BE2C (cell line): Measurements from ENCODE around the gene GALNT17.

Experiments
- DNase-seq: peaks from one replicate; pipeline ENCODE4 v3.0.0-alpha.2; 2020
- H3K27me3 ChIP-seq: fragments of 250-450 bp; sonication (Bioruptor Pico); 2 replicates; pipeline ENCODE4 v1.5.1; 2020; ENCODE audit warnings: mild to moderate bottlenecking
- H3K36me3 ChIP-seq: fragments of 250-450 bp; sonication (Bioruptor Pico); 2 replicates; pipeline ENCODE4 v1.5.1; 2020; ENCODE audit warnings: mild to moderate bottlenecking
- H3K4me1 ChIP-seq: fragments of 250-450 bp; sonication (Bioruptor Pico); 2 replicates; pipeline ENCODE4 v1.5.1; 2020
- H3K4me3 ChIP-seq: 2 replicates; pipeline ENCODE4 v1.5.1; 2011; ENCODE audit warnings: low read depth, low read length
- H3K9me3 ChIP-seq: fragments of 250-450 bp; sonication (Bioruptor Pico); 2 replicates; pipeline ENCODE4 v1.5.1; 2020
- CTCF ChIP-seq: IDR thresholded peaks from 2 replicates; pipeline ENCODE4 v1.5.1; 2012; ENCODE audit warnings: mild to moderate bottlenecking, low read depth, low read length

GALNT17 gene

GRCh38 chr7:71363627-71364026, 231.7 kb downstream of the GALNT17 start:
- H3K27me3 ChIP-seq, result no peaks in the 10 kb centered on the region
- no peak overlapping the region for H3K4me3 ChIP-seq
- no peaks in the 10 kb centered on the region for H3K4me1 ChIP-seq
- no peak for DNase-seq
- no peak for TF ChIP-seq CTCF
- no peaks in the 10 kb centered on the region for H3K36me3 ChIP-seq
- H3K9me3 ChIP-seq, result no peaks in the 10 kb centered on the region

GRCh38 chr7:71364551-71364950, 232.6 kb downstream of the GALNT17 start:
- DNase-seq, result no peak
- H3K36me3 ChIP-seq, result no peaks in the 10 kb centered on the region
- no peak overlapping the region for H3K4me3 ChIP-seq
- H3K4me1 ChIP-seq, result no peaks in the 10 kb centered on the region
- no peak for TF ChIP-seq CTCF
- no peaks in the 10 kb centered on the region for H3K27me3 ChIP-seq
- no peaks in the 10 kb centered on the region for H3K9me3 ChIP-seq

GRCh38 chr7:71372991-71373390, 241.0 kb downstream of the GALNT17 start:
- Histone ChIP-seq H3K4me3 (no peak overlapping the region), H3K36me3 (no peaks in the 10 kb centered on the region), H3K4me1 (no peaks in the 10 kb centered on the region), H3K27me3 (no peaks in the 10 kb centered on the region), H3K9me3 (no peaks in the 10 kb centered on the region)
- no peak for TF ChIP-seq CTCF
- DNase-seq, result no peak

- no peak for TF ChIP-seq CTCF
- no peak overlapping the region for H3K4me3 ChIP-seq
Measured at GRCh38 chr7:71377062-71377461, 245.1 kb downstream of the GALNT17 start.

GRCh38 chr7:71377469-71377868, 245.5 kb downstream of the GALNT17 start:
- Histone ChIP-seq H3K4me3 (no peak overlapping the region), H3K9me3 (no peaks in the 10 kb centered on the region), H3K4me1 (no peaks in the 10 kb centered on the region), H3K36me3 (no peaks in the 10 kb centered on the region), H3K27me3 (no peaks in the 10 kb centered on the region)
- no peak for DNase-seq
- TF ChIP-seq CTCF, result no peak

More at GRCh38 chr7:71377062-71377461, 245.1 kb downstream of the GALNT17 start:
- DNase-seq, result no peak
- no peaks in the 10 kb centered on the region for H3K36me3 ChIP-seq
- no peaks in the 10 kb centered on the region for H3K9me3 ChIP-seq
- H3K4me1 ChIP-seq, result no peaks in the 10 kb centered on the region
- no peaks in the 10 kb centered on the region for H3K27me3 ChIP-seq

GRCh38 chr7:71384094-71384493, 252.2 kb downstream of the GALNT17 start:
- TF ChIP-seq CTCF, result no peak
- Histone ChIP-seq H3K4me1 (no peaks in the 10 kb centered on the region), H3K36me3 (no peaks in the 10 kb centered on the region), H3K4me3 (no peak overlapping the region), H3K27me3 (no peaks in the 10 kb centered on the region), H3K9me3 (no peaks in the 10 kb centered on the region)
- no peak for DNase-seq
